ENCODE measurements around the gene DNAI4.

Gene DNAI4

GRCh38 chr1:66770240-66770639 lies 154.4 kb downstream of the DNAI4 start:
- TF ChIP-seq CTCF (IDR thresholded peaks at IDR 0.05; ENCODE audit: poor library complexity, severe bottlenecking) = no peak
- no peak for DNase-seq (ENCODE audit: low spot score)
- Histone ChIP-seq H3K36me3 (ENCODE audit: low read depth) (no peaks in the 10 kb centered on the region), H3K4me3 (ENCODE audit: severe bottlenecking) (no peak overlapping the region), H3K9me3 (ENCODE audit: severe bottlenecking) (no peaks in the 10 kb centered on the region), H3K4me1 (ENCODE audit: insufficient read depth, poor library complexity, severe bottlenecking) (no peaks in the 10 kb centered on the region), H3K27ac (ENCODE audit: poor library complexity, severe bottlenecking) (no peak overlapping the region), H3K27me3 (ENCODE audit: insufficient read depth, poor library complexity, severe bottlenecking) (no peaks in the 10 kb centered on the region)
- ATAC-seq (ENCODE audit: low read depth) = no peak

DNA sequence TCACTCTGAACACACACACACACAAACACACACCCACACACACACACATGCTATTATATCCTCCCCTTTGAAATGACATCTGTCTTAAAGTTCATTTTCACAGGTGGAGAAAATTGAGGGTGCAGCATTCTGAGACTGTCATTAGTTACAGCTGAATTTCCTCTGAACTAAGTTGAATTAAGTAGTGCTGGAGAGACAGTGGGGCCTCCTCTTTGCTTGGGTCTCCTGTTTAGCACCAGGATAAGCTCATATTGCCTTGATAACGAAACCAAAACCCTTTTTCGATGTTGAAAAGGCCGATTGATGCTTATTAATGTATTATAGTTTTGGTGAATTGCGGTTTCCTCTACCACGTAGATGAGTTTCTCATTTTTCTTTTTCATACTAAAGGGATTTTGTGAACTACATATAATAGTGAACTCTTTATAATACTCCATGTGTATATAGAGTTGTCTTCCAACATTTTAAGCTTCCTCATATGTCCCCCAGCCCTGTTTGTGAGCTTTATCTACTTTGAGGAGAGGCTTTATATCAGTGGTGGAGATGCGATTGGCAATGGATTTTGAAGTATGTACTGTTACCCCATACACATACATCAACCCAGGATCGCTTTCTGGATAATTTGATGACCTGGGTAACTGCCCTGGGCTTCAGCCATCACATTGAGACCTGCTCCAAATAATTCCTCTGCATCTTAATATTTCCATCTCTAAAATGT lies 155.0 kb downstream of the DNAI4 start:
- DNase-seq (ENCODE audit: low spot score) (no peak), ATAC-seq (ENCODE audit: low read depth) (no peak)
- Histone ChIP-seq H3K9me3 (ENCODE audit: severe bottlenecking) (no peaks in the 10 kb centered on the region), H3K4me3 (ENCODE audit: severe bottlenecking) (no peak overlapping the region), H3K4me1 (ENCODE audit: insufficient read depth, poor library complexity, severe bottlenecking) (no peaks in the 10 kb centered on the region), H3K27me3 (ENCODE audit: insufficient read depth, poor library complexity, severe bottlenecking) (no peaks in the 10 kb centered on the region), H3K27ac (ENCODE audit: poor library complexity, severe bottlenecking) (no peak overlapping the region), H3K36me3 (ENCODE audit: low read depth) (no peaks in the 10 kb centered on the region)
- TF ChIP-seq CTCF (IDR thresholded peaks at IDR 0.05; ENCODE audit: poor library complexity, severe bottlenecking) = no peak

DNA sequence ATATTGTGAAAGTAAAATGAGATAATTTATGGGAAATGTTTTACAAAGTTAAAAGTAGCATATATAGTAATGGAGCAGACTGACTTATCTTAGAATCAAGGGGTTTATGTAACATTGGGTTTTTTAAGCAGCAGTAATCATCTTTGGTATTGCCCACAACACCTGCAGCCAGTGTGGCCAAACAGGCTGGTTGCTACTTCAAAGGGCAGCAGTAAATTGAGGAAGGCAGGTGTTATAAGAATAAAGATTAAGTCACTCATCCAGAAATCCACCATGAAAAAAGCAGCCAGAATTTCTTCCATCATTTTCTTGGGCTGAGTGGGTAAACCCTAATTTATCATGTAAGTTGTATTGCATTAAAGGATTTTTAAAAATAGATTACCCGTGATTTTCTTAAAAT lies 155.7 kb downstream of the DNAI4 start:
- Histone ChIP-seq H3K4me1 (ENCODE audit: insufficient read depth, poor library complexity, severe bottlenecking) (no peaks in the 10 kb centered on the region), H3K9me3 (ENCODE audit: severe bottlenecking) (no peaks in the 10 kb centered on the region), H3K27me3 (ENCODE audit: insufficient read depth, poor library complexity, severe bottlenecking) (no peaks in the 10 kb centered on the region), H3K36me3 (ENCODE audit: low read depth) (no peaks in the 10 kb centered on the region), H3K27ac (ENCODE audit: poor library complexity, severe bottlenecking) (no peak overlapping the region), H3K4me3 (ENCODE audit: severe bottlenecking) (no peak overlapping the region)
- ATAC-seq (ENCODE audit: low read depth) = no peak
- no peak for DNase-seq (ENCODE audit: low spot score)
- TF ChIP-seq CTCF (IDR thresholded peaks at IDR 0.05; ENCODE audit: poor library complexity, severe bottlenecking) = no peak

DNA sequence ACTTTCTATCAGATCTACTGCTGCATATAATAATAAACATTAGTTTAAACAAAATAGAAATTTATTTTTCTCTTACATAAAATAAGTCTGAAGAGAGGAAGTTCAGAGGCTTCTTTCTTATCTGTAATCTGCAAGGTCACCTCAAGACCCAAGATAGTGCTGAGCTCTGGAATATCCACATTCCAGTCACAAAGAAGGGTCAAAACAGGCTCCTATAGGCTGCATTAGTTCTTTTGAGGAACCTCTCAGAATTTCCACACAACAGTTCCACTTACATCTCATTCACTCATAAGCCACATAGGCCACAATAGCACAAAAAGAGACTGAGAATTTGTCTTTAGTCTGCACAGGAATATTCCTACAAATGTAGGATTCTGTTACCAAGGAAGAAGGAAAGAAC lies 157.0 kb downstream of the DNAI4 start:
- DNase-seq (ENCODE audit: low spot score) (no peak), ATAC-seq (ENCODE audit: low read depth) (no peak)
- TF ChIP-seq CTCF (IDR thresholded peaks at IDR 0.05; ENCODE audit: poor library complexity, severe bottlenecking) = no peak
- no peaks in the 10 kb centered on the region for H3K9me3 ChIP-seq (ENCODE audit: severe bottlenecking)
- no peaks in the 10 kb centered on the region for H3K36me3 ChIP-seq (ENCODE audit: low read depth)
- H3K27ac ChIP-seq (ENCODE audit: poor library complexity, severe bottlenecking) = no peak overlapping the region
- no peak overlapping the region for H3K4me3 ChIP-seq (ENCODE audit: severe bottlenecking)
- H3K4me1 ChIP-seq (ENCODE audit: insufficient read depth, poor library complexity, severe bottlenecking) = no peaks in the 10 kb centered on the region
- no peaks in the 10 kb centered on the region for H3K27me3 ChIP-seq (ENCODE audit: insufficient read depth, poor library complexity, severe bottlenecking)

DNA sequence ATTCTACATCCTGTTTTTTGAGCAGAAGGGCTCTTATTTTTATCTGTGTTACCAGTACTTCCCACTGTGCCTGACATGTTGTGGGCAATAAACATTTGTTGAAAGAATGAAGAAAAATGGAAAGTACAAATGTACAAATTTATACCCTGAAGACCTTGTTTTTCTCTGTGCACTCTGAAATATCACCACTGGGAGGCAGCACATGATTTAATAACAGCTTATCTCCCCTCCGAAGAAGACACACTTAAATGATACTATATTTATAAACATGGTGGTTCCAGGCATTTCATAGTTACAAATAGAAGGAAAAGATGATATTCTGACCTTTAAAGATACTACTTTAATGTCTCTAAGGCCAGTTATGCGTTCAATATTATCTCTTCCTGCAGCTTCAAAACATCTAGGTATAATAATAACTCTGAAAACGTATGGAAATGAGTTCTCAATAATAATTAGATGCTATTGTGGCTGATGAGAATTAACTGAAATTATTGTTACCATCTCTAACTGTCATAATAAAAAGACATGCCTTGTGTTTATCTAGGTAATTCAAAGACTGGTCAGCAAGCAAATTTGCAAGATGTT lies 159.6 kb downstream of the DNAI4 start:
- Histone ChIP-seq H3K36me3 (ENCODE audit: low read depth) (no peaks in the 10 kb centered on the region), H3K4me1 (ENCODE audit: insufficient read depth, poor library complexity, severe bottlenecking) (no peaks in the 10 kb centered on the region), H3K4me3 (ENCODE audit: severe bottlenecking) (no peak overlapping the region), H3K27ac (ENCODE audit: poor library complexity, severe bottlenecking) (no peak overlapping the region), H3K9me3 (ENCODE audit: severe bottlenecking) (no peaks in the 10 kb centered on the region), H3K27me3 (ENCODE audit: insufficient read depth, poor library complexity, severe bottlenecking) (no peaks in the 10 kb centered on the region)
- no peak for DNase-seq (ENCODE audit: low spot score)
- ATAC-seq (ENCODE audit: low read depth) = peak; percentile 31; the same call in 1 of the 3 replicates
- peak; percentile 79 for TF ChIP-seq CTCF (IDR thresholded peaks at IDR 0.05; ENCODE audit: poor library complexity, severe bottlenecking)

All from RWPE2 (cell line).